GM23248 (cell line): ENCODE results near the gene PTGS1. TPM values are rescaled to one million over a fixed set of nuclear protein-coding genes. Genes with fewer than 3 reads are reported as not detected.

Experiments used
- DNase-seq: peaks from one replicate; pipeline ENCODE4 v3.0.0-alpha.2; 2015
- H2AFZ ChIP-seq: fragments of 200-600 bp; sonication (generic); 2 replicates; pipeline ENCODE4 v1.6.1; 2016; ENCODE audit warnings: antibody characterized with exemption
- H3F3A ChIP-seq: fragments of 200-600 bp; sonication (generic); 2 replicates; pipeline ENCODE4 v1.6.1; 2016; ENCODE audit warnings: mild to moderate bottlenecking, antibody characterized with exemption, mixed run types; ENCODE audit not compliant: insufficient read depth
- H3K27ac ChIP-seq: fragments of 200-600 bp; sonication (generic); 2 replicates; pipeline ENCODE4 v1.5.1; 2016; ENCODE audit warnings: mild to moderate bottlenecking
- H3K27me3 ChIP-seq: fragments of 200-600 bp; sonication (generic); replicated peaks from 2 replicates; pipeline ENCODE4 v1.6.1; 2016; ENCODE audit warnings: mild to moderate bottlenecking; ENCODE audit not compliant: insufficient read depth
- H3K36me3 ChIP-seq: fragments of 200-600 bp; sonication (generic); 2 replicates; pipeline ENCODE4 v1.6.1; 2016; ENCODE audit warnings: low read depth, mild to moderate bottlenecking
- H3K4me1 ChIP-seq: fragments of 200-600 bp; sonication (generic); 2 replicates; pipeline ENCODE4 v1.6.1; 2016; ENCODE audit warnings: mild to moderate bottlenecking; ENCODE audit not compliant: insufficient read depth
- H3K4me2 ChIP-seq: fragments of 200-600 bp; sonication (generic); one replicate; pipeline ENCODE4 v1.6.1; 2016; ENCODE audit warnings: mild to moderate bottlenecking; ENCODE audit not compliant: unreplicated experiment
- H3K4me3 ChIP-seq: fragments of 200-600 bp; sonication (generic); 2 replicates; pipeline ENCODE4 v1.5.1; 2016; ENCODE audit warnings: mild to moderate bottlenecking
- H3K79me2 ChIP-seq: fragments of 200-600 bp; sonication (generic); 2 replicates; pipeline ENCODE4 v1.6.1; 2016; ENCODE audit warnings: mild to moderate bottlenecking; ENCODE audit not compliant: insufficient read depth
- H3K9ac ChIP-seq: fragments of 200-600 bp; sonication (generic); 2 replicates; pipeline ENCODE4 v1.6.1; 2016; ENCODE audit warnings: mild to moderate bottlenecking
- H3K9me2 ChIP-seq: fragments of 200-600 bp; sonication (generic); 2 replicates; pipeline ENCODE4 v1.6.1; 2016; ENCODE audit warnings: mixed run types, mild to moderate bottlenecking, moderate library complexity; ENCODE audit not compliant: insufficient read depth
- H3K9me3 ChIP-seq: fragments of 200-600 bp; sonication (generic); one replicate; pipeline ENCODE4 v1.6.1; 2017; ENCODE audit warnings: low read depth
- H4K20me1 ChIP-seq: fragments of 200-600 bp; sonication (generic); 2 replicates; pipeline ENCODE4 v1.6.0; 2016; ENCODE audit not compliant: insufficient read depth
- EZH2 ChIP-seq: fragments of 200-600 bp; sonication (generic); IDR thresholded peaks from 2 replicates; pipeline ENCODE4 v1.6.1; 2018; ENCODE audit warnings: antibody characterized with exemption, mild to moderate bottlenecking; ENCODE audit not compliant: insufficient read depth, poor library complexity, severe bottlenecking
- EZH2phosphoT487 ChIP-seq: fragments of 200-600 bp; sonication (generic); IDR thresholded peaks from 2 replicates; pipeline ENCODE4 v1.6.1; 2018; ENCODE audit warnings: antibody characterized with exemption, moderate library complexity, mild to moderate bottlenecking, low read depth; ENCODE audit not compliant: insufficient read depth
- WGBS, 2 experiments: methylation state at CpG; one replicate each; pipeline ENCODE4 v1.1.6; 2015 to 2017; ENCODE audit warnings: low lambda C conversion rate in 2 of 2, low coverage in 1 of 2; ENCODE audit errors: missing lambda C conversion rate in 2 of 2; 5-methylcytosine and 5-hydroxymethylcytosine counted together
- in situ Hi-C: fragments of 300-500 bp; cut with MboI; formaldehyde crosslinking; loops from 2 replicates; pipeline ENCODE4 v1.15.0; 2020
- polyA plus RNA-seq: library from polyadenylated mRNA; unstranded; fragments of >200 nt; fragmentation: Nextera tagmentation; extraction: Ambion mirVana; gene quantifications from 2 replicates; pipeline ENCODE4 v1.2.1, GENCODE V29; 2016
- total RNA-seq: library from RNA; depleted of rRNA; stranded (reverse); fragments of >200 nt; shearing (Covaris generic); gene quantifications from 2 replicates; pipeline ENCODE4 v1.2.3, GENCODE V29; 2014

PTGS1 gene
- total and polyA plus RNA-seq, 2 experiments from 2014 or later = 39.6 to 43.8 TPM

DNA sequence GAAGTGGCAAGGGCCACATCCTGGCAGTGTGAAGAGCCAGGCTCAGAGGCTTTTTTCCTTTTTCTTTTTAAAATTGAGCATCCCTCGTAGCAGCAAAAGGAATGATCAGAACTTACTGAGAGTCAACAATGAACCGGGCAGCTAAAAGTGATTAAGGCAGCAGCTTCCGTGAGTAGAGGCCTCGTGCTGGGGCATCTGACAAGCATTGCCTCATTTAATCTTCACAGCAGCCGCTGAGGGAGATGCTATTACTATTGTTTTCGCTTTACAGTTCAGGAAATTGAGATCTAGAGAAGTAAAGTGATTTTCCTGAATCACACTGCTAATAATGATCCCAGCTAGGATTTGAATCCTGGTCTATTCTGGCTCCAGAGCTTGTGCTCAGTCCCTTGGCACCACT lies 30.7 kb upstream of the PTGS1 start:
- Histone ChIP-seq H3K4me3 (no peak overlapping the region), H4K20me1 (no peaks in the 10 kb centered on the region), H3K4me1 (no peaks in the 10 kb centered on the region), H2AFZ (no peak overlapping the region), H3K9me3 (no peaks in the 10 kb centered on the region), H3K27me3 (no peaks in the 10 kb centered on the region), H3K27ac (no peak overlapping the region), H3F3A (no peaks in the 10 kb centered on the region), H3K36me3 (no peaks in the 10 kb centered on the region), H3K9me2 (no peaks in the 10 kb centered on the region), H3K9ac (no peak overlapping the region), H3K4me2 (no peak overlapping the region), H3K79me2 (no peaks in the 10 kb centered on the region)
- 42 to 53% methylated on average over 6 of the region's 6 CpGs for WGBS, 2 experiments
- DNase-seq = peak; percentile 22
- TF ChIP-seq EZH2phosphoT487 (no peak), EZH2 (no peak)
- in situ Hi-C loops = loop anchor here (10.0 kb wide), 1 partner anchor 245 kb away; the partner anchor contains the start of gene TTLL11

DNA sequence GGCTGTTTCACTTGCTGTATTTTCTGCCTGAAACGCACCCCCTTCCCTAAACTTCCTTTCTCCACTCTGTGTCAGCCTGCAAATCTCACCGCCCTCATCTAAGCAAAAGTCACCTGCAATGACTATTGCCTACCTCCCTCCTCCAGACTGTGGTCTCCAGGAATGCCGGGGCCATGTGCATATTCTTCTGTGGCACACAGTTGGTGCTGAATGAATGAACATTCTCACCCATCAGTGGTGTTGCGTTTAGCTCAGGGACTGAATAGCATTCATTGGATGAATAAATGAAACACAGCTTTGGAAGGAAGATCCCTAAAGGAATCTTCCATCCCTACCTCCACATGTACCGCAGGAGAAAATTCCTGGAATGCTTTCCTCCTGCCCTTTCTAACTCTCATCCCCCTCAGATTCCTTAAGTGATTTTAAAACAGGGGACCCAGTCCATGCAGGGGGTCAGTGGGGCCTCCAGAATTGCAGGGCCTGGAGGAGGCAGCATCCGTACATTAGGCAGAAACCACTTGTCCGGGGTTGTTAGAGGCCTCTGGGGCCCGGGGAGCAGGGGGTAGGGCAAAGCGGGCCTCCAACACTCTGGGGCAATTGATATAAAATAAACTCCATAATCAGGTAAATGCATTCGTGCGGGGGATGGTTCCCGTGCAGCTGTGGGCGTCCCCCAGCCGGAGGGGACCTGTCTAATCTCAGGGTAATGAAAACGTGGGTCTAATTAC lies 28.3 kb upstream of the PTGS1 start:
- H3F3A ChIP-seq = no peaks in the 10 kb centered on the region
- H3K9ac ChIP-seq = no peak overlapping the region
- in situ Hi-C loops = loop anchor here (10.0 kb wide), 1 partner anchor 248 kb away; the partner anchor contains the start of gene TTLL11
- 72 to 83% methylated on average over 15 of the region's 15 CpGs for whole genome bisulfite sequencing, 2 experiments
- no peaks in the 10 kb centered on the region for H3K36me3 ChIP-seq
- no peak overlapping the region for H3K27ac ChIP-seq
- no peak overlapping the region for H3K4me3 ChIP-seq
- H3K9me3 ChIP-seq = no peaks in the 10 kb centered on the region
- no peaks in the 10 kb centered on the region for H4K20me1 ChIP-seq
- TF ChIP-seq EZH2 (no peak), EZH2phosphoT487 (no peak)
- no peak overlapping the region for H3K4me2 ChIP-seq
- no peaks in the 10 kb centered on the region for H3K79me2 ChIP-seq
- no peaks in the 10 kb centered on the region for H3K4me1 ChIP-seq
- no peak for DNase-seq
- no peak overlapping the region for H2AFZ ChIP-seq
- no peaks in the 10 kb centered on the region for H3K9me2 ChIP-seq
- no peaks in the 10 kb centered on the region for H3K27me3 ChIP-seq

DNA sequence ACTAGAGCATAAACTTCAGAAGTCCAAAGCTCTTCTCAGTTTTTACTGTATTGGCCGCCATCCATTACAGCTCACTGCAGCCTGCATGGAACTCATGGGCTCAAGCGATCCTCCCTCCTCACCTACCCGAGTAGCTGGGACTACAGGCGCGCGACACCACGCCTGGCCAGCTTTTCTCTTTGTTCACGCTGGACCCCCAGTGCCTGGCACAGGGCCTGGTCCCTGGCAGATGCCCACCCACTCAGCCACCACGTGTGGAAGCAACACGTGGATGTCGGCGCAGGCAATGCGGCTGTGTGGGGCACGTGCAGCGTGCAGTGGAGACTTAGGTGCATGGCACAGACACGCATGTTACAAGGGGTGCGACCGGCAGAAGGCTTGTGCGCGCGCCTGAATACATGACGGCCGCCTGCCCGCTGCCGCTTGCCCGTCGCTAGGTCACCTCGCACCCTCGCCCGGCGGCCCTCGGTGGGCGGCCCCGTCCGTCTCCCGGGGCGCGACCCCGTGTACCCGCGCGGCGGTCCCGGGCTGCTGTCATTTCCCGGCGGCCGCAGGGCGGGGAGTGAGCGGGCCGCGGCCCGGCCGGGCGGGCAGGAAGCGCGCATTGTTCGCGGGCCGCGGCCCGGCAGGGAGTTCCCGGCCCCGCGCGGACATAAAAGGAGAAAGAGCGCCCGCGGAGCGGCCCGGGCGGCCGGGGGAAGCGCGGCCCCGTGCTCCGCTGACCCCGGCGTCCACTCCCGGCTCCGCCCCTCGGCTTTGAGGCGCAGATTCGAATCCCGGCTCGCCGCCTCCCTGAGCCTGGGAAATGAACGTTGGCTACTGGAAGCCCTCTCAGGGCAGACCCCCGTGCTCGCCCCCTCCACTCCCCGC lies 24.1 kb upstream of the PTGS1 start:
- Histone ChIP-seq H3K9ac (peak overlapping the region; percentile 75), H3K27ac (no peak overlapping the region), H3K36me3 (no peaks in the 10 kb centered on the region), H3K9me3 (no peaks in the 10 kb centered on the region), H4K20me1 (no peaks in the 10 kb centered on the region), H3K27me3 (no peaks in the 10 kb centered on the region), H3F3A (no peaks in the 10 kb centered on the region), H3K4me2 (peak overlapping the region; percentile 85), H3K9me2 (no peaks in the 10 kb centered on the region), H2AFZ (peak overlapping the region; percentile 90), H3K4me1 (no peaks in the 10 kb centered on the region), H3K4me3 (peak overlapping the region; percentile 71), H3K79me2 (no peaks in the 10 kb centered on the region)
- WGBS, 2 experiments = 10 to 12% methylated on average over 44 to 53 of the region's 90 CpGs
- no peak for TF ChIP-seq EZH2phosphoT487
- DNase-seq = peak; percentile 67
- in situ Hi-C loops = loop anchor here (10.0 kb wide), 1 partner anchor 252 kb away; the partner anchor contains the start of gene TTLL11

DNA sequence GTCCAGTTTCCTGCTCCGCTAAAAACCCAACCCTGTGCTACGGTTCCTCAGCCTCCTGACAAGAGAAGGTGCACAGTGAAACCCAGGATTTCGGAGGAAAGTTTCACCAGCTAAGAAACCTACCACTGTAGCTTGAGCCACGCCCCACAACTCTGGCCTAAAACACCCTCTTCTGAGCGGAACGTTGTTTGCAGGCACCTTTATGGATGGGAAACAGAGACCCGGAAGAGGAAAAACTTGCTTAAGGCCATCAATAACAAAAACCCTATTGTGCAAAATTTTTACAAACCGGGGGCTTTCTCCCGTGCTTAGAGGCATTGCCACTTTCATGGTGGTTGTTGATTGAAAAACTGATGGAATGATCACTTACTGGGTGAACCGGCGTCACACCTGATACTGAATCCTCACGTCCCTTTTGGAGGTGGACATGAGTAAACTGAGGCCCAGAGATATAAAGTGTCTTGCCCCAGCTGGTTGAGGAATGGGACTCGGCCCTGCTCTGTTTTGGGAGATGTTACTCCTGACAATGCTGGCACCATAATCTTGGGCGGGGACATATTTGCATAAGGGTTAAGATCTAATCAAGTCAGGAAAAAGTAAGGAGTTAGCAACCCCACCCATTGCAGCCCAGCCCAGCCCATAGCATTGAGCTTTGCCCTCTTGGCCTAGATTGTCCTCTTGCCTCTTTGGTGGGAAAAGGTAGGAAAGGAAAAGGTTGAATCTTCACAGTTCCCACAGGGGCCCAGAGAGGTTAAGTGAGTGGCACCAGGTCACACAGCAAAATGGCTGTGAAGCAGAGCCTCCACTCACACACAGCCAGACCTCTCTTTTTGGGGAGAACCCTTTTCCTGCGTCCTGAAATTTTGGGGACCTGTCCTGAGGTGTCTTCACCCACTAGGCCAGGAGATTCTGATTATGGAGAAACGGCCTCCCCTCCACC lies 23.2 kb upstream of the PTGS1 start:
- Histone ChIP-seq H4K20me1 (no peaks in the 10 kb centered on the region), H3F3A (no peaks in the 10 kb centered on the region), H3K79me2 (no peaks in the 10 kb centered on the region), H3K9me2 (no peaks in the 10 kb centered on the region), H3K27ac (no peak overlapping the region), H3K9me3 (no peaks in the 10 kb centered on the region), H3K36me3 (no peaks in the 10 kb centered on the region), H3K4me3 (peak overlapping the region; percentile 71), H3K4me1 (no peaks in the 10 kb centered on the region), H3K9ac (peak overlapping the region; percentile 75), H2AFZ (peak overlapping the region; percentile 90), H3K27me3 (no peaks in the 10 kb centered on the region), H3K4me2 (peak overlapping the region; percentile 85)
- in situ Hi-C loops = loop anchor here (10.0 kb wide), 1 partner anchor 253 kb away; the partner anchor contains the start of gene TTLL11
- TF ChIP-seq EZH2 (no peak), EZH2phosphoT487 (no peak)
- peak; percentile 67 for DNase-seq
- 47 to 48% methylated on average over 16 of the region's 16 CpGs for WGBS, 2 experiments
